HCT116 (cell line): Measurements from ENCODE around the gene AURKA. TPM values are rescaled to one million over a fixed set of nuclear protein-coding genes. Genes with fewer than 3 reads are reported as not detected.

Source experiments
- ATAC-seq: fragments of 200-7000 bp; cut with Tn5 transposase; 2 replicates; pipeline ENCODE4 v1.9.1; 2020; ENCODE audit warnings: mild to moderate bottlenecking, moderate library complexity
- BruUV-seq: library from RNA; stranded (reverse); fragments of 400-500 nt; replicated peaks from 2 replicates; lab custom pipeline; 2021; lab: Mats Ljungman, UMichigan
- CTCF ChIA-PET: fragments of 300-600 bp; sonication (Branson Sonifier 250); formaldehyde crosslinking; loops from one replicate; lab custom pipeline; 2021; ENCODE audit warnings: antibody characterized with exemption; lab: Charles Lee
- POLR2A ChIA-PET: fragments of 300-600, 350-600 bp; sonication (Branson Sonifier 250); formaldehyde crosslinking; loops from one replicate; lab custom pipeline; 2021; ENCODE audit warnings: antibody characterized with exemption; lab: Charles Lee
- RAD21 ChIA-PET, 2 experiments: fragments of 300-600 bp; sonication (Branson Sonifier 250); formaldehyde crosslinking; loops; one replicate each; lab custom pipeline; 2023; ENCODE audit warnings: low total read pairs in 2 of 2; ENCODE audit not compliant: uncharacterized antibody in 2 of 2, unreplicated experiment in 2 of 2, low non-redundant PET in 1 of 2; lab: Charles Lee
- DNase-seq: peaks from one replicate; pipeline ENCODE4 v3.0.0-alpha.2; 2010; ENCODE audit warnings: low read depth, low spot score
- H2AFZ ChIP-seq: fragments of 200-600 bp; shearing (Covaris generic), sonication (generic); 2 replicates; pipeline ENCODE4 v1.6.1; 2017; ENCODE audit warnings: low read depth, mixed run types, mixed read lengths, antibody characterized with exemption, low read length; ENCODE audit not compliant: poor library complexity, severe bottlenecking
- H3K27ac ChIP-seq: 2 replicates; pipeline ENCODE4 v1.5.1; 2012; ENCODE audit warnings: low read depth, low read length
- H3K27me3 ChIP-seq: fragments of 200-600 bp; sonication (generic); 2 replicates; pipeline ENCODE4 v1.6.1; 2016; ENCODE audit warnings: mixed run types, low read length, mixed read lengths; ENCODE audit not compliant: insufficient read depth
- H3K36me3 ChIP-seq, 2 experiments: fragments of 200-500 bp in 1 of 2; fragments of 200-600 bp in 1 of 2; sonication (Bioruptor generic) in 1 of 2; sonication (generic) in 1 of 2; 2 replicates each; pipeline versions ENCODE4 v1.5.1 to v1.6.1; 2014 to 2016; ENCODE audit warnings: low read length in 2 of 2, inconsistent platforms in 1 of 2, mixed read lengths in 1 of 2, mixed run types in 1 of 2; ENCODE audit not compliant: insufficient read depth in 2 of 2, control insufficient read depth in 1 of 2
- H3K4me1 ChIP-seq, 2 experiments: fragments of 200-600 bp in 1 of 2; sonication (generic) in 1 of 2; 2 replicates each; pipeline versions ENCODE4 v1.5.1 to v1.6.1; 2012 to 2017; ENCODE audit warnings: low read length in 2 of 2, inconsistent platforms in 1 of 2, mild to moderate bottlenecking in 1 of 2, mixed read lengths in 1 of 2, mixed run types in 1 of 2, moderate library complexity in 1 of 2; ENCODE audit not compliant: insufficient read depth in 2 of 2, control insufficient read depth in 1 of 2
- H3K4me2 ChIP-seq: fragments of 200-600 bp; sonication (generic); 2 replicates; pipeline ENCODE4 v1.6.1; 2017; ENCODE audit warnings: mixed run types, low read length, mixed read lengths
- H3K4me3 ChIP-seq, 2 experiments: fragments of 200-600 bp in 1 of 2; sonication (generic) in 1 of 2; replicated peaks in 1 of 2; 2 replicates each; pipeline ENCODE4 v1.5.1; 2011 to 2016; ENCODE audit warnings: low read length in 2 of 2, control low read depth in 1 of 2, low read depth in 1 of 2, mild to moderate bottlenecking in 1 of 2, mixed read lengths in 1 of 2, mixed run types in 1 of 2
- H3K79me2 ChIP-seq: fragments of 200-600 bp; sonication (generic); 2 replicates; pipeline ENCODE4 v1.6.1; 2017; ENCODE audit warnings: mild to moderate bottlenecking, mixed run types, low read length, moderate library complexity, mixed read lengths; ENCODE audit not compliant: insufficient read depth
- H3K9ac ChIP-seq: fragments of 200-600 bp; sonication (generic); 2 replicates; pipeline ENCODE4 v1.6.1; 2016; ENCODE audit warnings: low read length, mixed read lengths
- H3K9me2 ChIP-seq: fragments of 200-600 bp; sonication (generic), shearing (Covaris generic); 2 replicates; pipeline ENCODE4 v1.6.1; 2017; ENCODE audit warnings: mixed run types, mild to moderate bottlenecking, moderate library complexity; ENCODE audit not compliant: insufficient read depth
- H3K9me3 ChIP-seq, 2 experiments: fragments of 200-500 bp in 1 of 2; fragments of 200-600 bp in 1 of 2; sonication (Bioruptor generic) in 1 of 2; sonication (generic) in 1 of 2; 2 replicates each; pipeline ENCODE4 v1.6.1; 2014 to 2017; ENCODE audit warnings: low read length in 2 of 2, mixed read lengths in 2 of 2, inconsistent platforms in 1 of 2, low read depth in 1 of 2, mild to moderate bottlenecking in 1 of 2, mixed run types in 1 of 2, moderate library complexity in 1 of 2; ENCODE audit not compliant: control insufficient read depth in 1 of 2, insufficient read depth in 1 of 2
- H4K20me1 ChIP-seq: fragments of 200-600 bp; sonication (generic), shearing (Covaris generic); 2 replicates; pipeline ENCODE4 v1.6.1; 2017; ENCODE audit warnings: mixed run types, mild to moderate bottlenecking, moderate library complexity; ENCODE audit not compliant: insufficient read depth
- CBX3 ChIP-seq: IDR thresholded peaks from 2 replicates; pipeline ENCODE4 v1.6.1; 2012; ENCODE audit warnings: low read depth
- CEBPB ChIP-seq: IDR thresholded peaks from 2 replicates; pipeline ENCODE4 v1.6.1; 2012; ENCODE audit warnings: low read depth
- ELF1 ChIP-seq: IDR thresholded peaks from 2 replicates; pipeline ENCODE4 v1.6.1; 2012; ENCODE audit warnings: low read depth, borderline replicate concordance
- EZH2phosphoT487 ChIP-seq: fragments of 200-600 bp; IDR thresholded peaks from 2 replicates; pipeline ENCODE4 v1.6.1; 2018; ENCODE audit warnings: antibody characterized with exemption, borderline replicate concordance
- FOSL1 ChIP-seq: IDR thresholded peaks from 2 replicates; pipeline ENCODE4 v1.6.1; 2012; ENCODE audit warnings: low read depth
- JUND ChIP-seq: IDR thresholded peaks from 2 replicates; pipeline ENCODE4 v1.6.1; 2012
- POLR2A ChIP-seq: IDR thresholded peaks from 2 replicates; pipeline ENCODE4 v1.7.0; 2011; ENCODE audit warnings: borderline replicate concordance; ENCODE audit not compliant: insufficient read depth, insufficient read length; ENCODE audit errors: extremely low read depth
- RAD21 ChIP-seq: IDR thresholded peaks from 2 replicates; pipeline ENCODE4 v1.6.1; 2012; ENCODE audit warnings: low read depth, mild to moderate bottlenecking
- SIN3A ChIP-seq: IDR thresholded peaks from 2 replicates; pipeline ENCODE4 v1.6.1; 2012; ENCODE audit warnings: low read depth
- SP1 ChIP-seq: IDR thresholded peaks from 2 replicates; pipeline ENCODE4 v1.6.1; 2012; ENCODE audit warnings: low read depth
- SRF ChIP-seq: IDR thresholded peaks from 2 replicates; pipeline ENCODE4 v1.6.1; 2012; ENCODE audit warnings: low read depth
- TCF7L2 ChIP-seq: IDR thresholded peaks from 2 replicates; pipeline ENCODE4 v1.7.0; 2011; ENCODE audit warnings: borderline replicate concordance, inconsistent platforms; ENCODE audit not compliant: insufficient read depth, insufficient read length; ENCODE audit errors: extremely low read depth
- YY1 ChIP-seq: IDR thresholded peaks from 2 replicates; pipeline ENCODE4 v1.6.1; 2011; ENCODE audit warnings: low read length, low read depth, moderate library complexity, mild to moderate bottlenecking; ENCODE audit not compliant: insufficient replicate concordance; ENCODE audit errors: extremely low read depth
- ZNF274 ChIP-seq: fragments of 200-500 bp; sonication (Bioruptor generic); IDR thresholded peaks from 2 replicates; pipeline ENCODE4 v1.6.1; 2014; ENCODE audit warnings: mild to moderate bottlenecking, low read depth, low read length, inconsistent platforms
- intact Hi-C: fragments of 100-400 bp; cut with micrococcal nuclease; formaldehyde crosslinking; loops from 2 replicates; pipeline ENCODE4 v1.10.0; 2022
- total RNA-seq: library from RNA; stranded (reverse); gene quantifications from one replicate; pipeline ENCODE4 v1.2.1, GENCODE V29; 2021; ENCODE audit not compliant: unreplicated experiment
- TF ChIP-seq, protein P1 (sequence below): IDR thresholded peaks from 2 replicates; pipeline ENCODE4 v1.6.1; 2012; ENCODE audit warnings: low read depth
- TF ChIP-seq, protein P2 (sequence below): IDR thresholded peaks from 2 replicates; pipeline ENCODE4 v1.6.1; 2011; ENCODE audit warnings: mild to moderate bottlenecking, low read length, moderate library complexity; ENCODE audit not compliant: insufficient replicate concordance; ENCODE audit errors: extremely low read depth
- TF ChIP-seq, protein P3 (sequence below): IDR thresholded peaks from 2 replicates; pipeline ENCODE4 v1.6.1; 2012

The AURKA gene
- total RNA-seq, 1 experiment from 2014 or later: 80.1 TPM

DNA sequence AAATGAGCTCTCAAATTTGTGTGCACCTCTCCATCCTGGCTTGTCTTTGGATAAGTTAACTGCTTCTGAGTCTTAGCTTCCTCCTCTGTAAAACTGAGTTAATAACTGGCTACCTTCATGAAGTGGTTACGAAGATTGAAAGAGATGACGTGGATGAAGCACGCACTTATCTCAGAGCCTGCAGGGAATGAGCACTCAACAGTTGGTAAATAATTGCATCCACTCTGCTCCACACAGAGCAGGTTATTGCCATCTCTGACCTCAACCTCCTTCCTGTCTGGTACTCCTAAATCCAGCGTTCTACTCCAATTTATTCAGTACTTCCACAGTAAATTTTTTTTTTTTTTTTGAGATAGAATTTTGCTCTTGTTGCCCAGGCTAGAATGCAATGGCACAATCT, 6.9 kb downstream of the AURKA start:
- Histone ChIP-seq H4K20me1 (no peaks in the 10 kb centered on the region), H3K9me3 (no peaks in the 10 kb centered on the region), H2AFZ (no peak overlapping the region), H3K27ac (no peak overlapping the region), H3K4me1 (no peaks in the 10 kb centered on the region), H3K9me2 (no peaks in the 10 kb centered on the region), H3K36me3 (peaks cover 40 to 59% of the 10 kb centered on the region in 2 experiments), H3K9ac (no peak overlapping the region), H3K4me3 (no peak overlapping the region), H3K27me3 (no peaks in the 10 kb centered on the region), H3K4me2 (no peak overlapping the region), H3K79me2 (peaks cover 96% of the 10 kb centered on the region)
- ChIA-PET RAD21 (no interaction called here), CTCF (no interaction called here), POLR2A (no interaction called here)
- ATAC-seq (no peak), DNase-seq (no peak)
- intact Hi-C loops: no loop called here
- TF ChIP-seq YY1: no peak
- no peak for TF ChIP-seq SP1
- TF ChIP-seq ZNF274: no peak
- no peak for TF ChIP-seq CBX3
- no peak for TF ChIP-seq TCF7L2
- TF ChIP-seq ELF1: no peak
- no TSS peak for BruUV-seq

DNA sequence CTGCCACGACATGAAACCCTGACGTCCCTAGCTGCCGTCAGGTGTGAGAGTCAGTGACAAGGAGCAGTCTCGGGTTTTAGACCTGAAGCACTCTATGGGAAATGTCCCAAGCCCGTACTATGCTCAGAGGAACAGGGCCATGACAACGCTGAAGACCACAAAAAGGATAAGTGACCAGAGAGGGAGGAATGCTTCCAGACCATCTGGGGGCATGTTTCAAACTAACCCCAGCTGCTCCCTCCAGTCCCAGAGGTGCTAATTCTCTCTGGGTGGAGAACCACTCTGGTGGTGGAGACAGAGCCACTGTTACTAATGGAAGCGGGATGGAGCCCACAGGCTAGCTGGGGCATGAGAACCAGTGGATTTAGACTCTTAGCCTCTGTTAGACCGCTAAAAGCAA, 8.7 kb downstream of the AURKA start:
- H4K20me1 ChIP-seq: no peaks in the 10 kb centered on the region
- H3K9me2 ChIP-seq: no peaks in the 10 kb centered on the region
- ChIA-PET CTCF (no interaction called here), POLR2A (no interaction called here), RAD21 (no interaction called here)
- no peak overlapping the region for H3K4me2 ChIP-seq
- no TSS peak for BruUV-seq
- no peak overlapping the region for H3K27ac ChIP-seq
- H3K79me2 ChIP-seq: peaks cover 92% of the 10 kb centered on the region
- H2AFZ ChIP-seq: no peak overlapping the region
- H3K27me3 ChIP-seq: no peaks in the 10 kb centered on the region
- no peak for DNase-seq
- no peak for ATAC-seq
- intact Hi-C loops: no loop called here
- H3K4me1 ChIP-seq: no peaks in the 10 kb centered on the region
- H3K36me3 ChIP-seq: peaks cover 45 to 55% of the 10 kb centered on the region in 2 experiments
- no peak overlapping the region for H3K9ac ChIP-seq
- no peaks in the 10 kb centered on the region for H3K9me3 ChIP-seq
- no peak overlapping the region for H3K4me3 ChIP-seq
- TF ChIP-seq SRF (no peak), EZH2phosphoT487 (no peak), CBX3 (no peak), RAD21 (no peak), POLR2A (no peak), ZNF274 (no peak), FOSL1 (no peak), JUND (no peak), CEBPB (no peak), SIN3A (no peak)
- TF ChIP-seq, protein P1, sequence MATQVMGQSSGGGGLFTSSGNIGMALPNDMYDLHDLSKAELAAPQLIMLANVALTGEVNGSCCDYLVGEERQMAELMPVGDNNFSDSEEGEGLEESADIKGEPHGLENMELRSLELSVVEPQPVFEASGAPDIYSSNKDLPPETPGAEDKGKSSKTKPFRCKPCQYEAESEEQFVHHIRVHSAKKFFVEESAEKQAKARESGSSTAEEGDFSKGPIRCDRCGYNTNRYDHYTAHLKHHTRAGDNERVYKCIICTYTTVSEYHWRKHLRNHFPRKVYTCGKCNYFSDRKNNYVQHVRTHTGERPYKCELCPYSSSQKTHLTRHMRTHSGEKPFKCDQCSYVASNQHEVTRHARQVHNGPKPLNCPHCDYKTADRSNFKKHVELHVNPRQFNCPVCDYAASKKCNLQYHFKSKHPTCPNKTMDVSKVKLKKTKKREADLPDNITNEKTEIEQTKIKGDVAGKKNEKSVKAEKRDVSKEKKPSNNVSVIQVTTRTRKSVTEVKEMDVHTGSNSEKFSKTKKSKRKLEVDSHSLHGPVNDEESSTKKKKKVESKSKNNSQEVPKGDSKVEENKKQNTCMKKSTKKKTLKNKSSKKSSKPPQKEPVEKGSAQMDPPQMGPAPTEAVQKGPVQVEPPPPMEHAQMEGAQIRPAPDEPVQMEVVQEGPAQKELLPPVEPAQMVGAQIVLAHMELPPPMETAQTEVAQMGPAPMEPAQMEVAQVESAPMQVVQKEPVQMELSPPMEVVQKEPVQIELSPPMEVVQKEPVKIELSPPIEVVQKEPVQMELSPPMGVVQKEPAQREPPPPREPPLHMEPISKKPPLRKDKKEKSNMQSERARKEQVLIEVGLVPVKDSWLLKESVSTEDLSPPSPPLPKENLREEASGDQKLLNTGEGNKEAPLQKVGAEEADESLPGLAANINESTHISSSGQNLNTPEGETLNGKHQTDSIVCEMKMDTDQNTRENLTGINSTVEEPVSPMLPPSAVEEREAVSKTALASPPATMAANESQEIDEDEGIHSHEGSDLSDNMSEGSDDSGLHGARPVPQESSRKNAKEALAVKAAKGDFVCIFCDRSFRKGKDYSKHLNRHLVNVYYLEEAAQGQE: no peak
- TF ChIP-seq, protein P2, sequence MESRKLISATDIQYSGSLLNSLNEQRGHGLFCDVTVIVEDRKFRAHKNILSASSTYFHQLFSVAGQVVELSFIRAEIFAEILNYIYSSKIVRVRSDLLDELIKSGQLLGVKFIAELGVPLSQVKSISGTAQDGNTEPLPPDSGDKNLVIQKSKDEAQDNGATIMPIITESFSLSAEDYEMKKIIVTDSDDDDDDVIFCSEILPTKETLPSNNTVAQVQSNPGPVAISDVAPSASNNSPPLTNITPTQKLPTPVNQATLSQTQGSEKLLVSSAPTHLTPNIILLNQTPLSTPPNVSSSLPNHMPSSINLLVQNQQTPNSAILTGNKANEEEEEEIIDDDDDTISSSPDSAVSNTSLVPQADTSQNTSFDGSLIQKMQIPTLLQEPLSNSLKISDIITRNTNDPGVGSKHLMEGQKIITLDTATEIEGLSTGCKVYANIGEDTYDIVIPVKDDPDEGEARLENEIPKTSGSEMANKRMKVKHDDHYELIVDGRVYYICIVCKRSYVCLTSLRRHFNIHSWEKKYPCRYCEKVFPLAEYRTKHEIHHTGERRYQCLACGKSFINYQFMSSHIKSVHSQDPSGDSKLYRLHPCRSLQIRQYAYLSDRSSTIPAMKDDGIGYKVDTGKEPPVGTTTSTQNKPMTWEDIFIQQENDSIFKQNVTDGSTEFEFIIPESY: no peak
- TF ChIP-seq, protein P3, sequence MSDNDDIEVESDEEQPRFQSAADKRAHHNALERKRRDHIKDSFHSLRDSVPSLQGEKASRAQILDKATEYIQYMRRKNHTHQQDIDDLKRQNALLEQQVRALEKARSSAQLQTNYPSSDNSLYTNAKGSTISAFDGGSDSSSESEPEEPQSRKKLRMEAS: no peak
